GM12878 (cell line): ENCODE results near the gene MACROD2. TPM values are rescaled to one million over a fixed set of nuclear protein-coding genes. Genes with fewer than 3 reads are reported as not detected.

Source experiments
- ATAC-seq: fragments of 200-7000 bp; cut with Tn5 transposase; 3 replicates; pipeline ENCODE4 v1.9.1; 2020; ENCODE audit warnings: mild to moderate bottlenecking, moderate library complexity
- BruUV-seq: library from RNA; stranded (reverse); fragments of 400-500 nt; replicated peaks from 2 replicates; lab custom pipeline; 2021; lab: Mats Ljungman, UMichigan
- CTCF ChIA-PET: fragments of 300-600 bp; sonication (Branson Sonifier 250); formaldehyde crosslinking; extraction: SDS; loops from one replicate; lab custom pipeline; 2021; ENCODE audit warnings: inconsistent platforms; lab: Yijun Ruan, JAX
- POLR2A ChIA-PET: fragments of 350-600 bp; formaldehyde crosslinking; extraction: SDS; loops from one replicate; lab custom pipeline; 2021; ENCODE audit warnings: inconsistent platforms; lab: Charles Lee
- RAD21 ChIA-PET: fragments of 300-600 bp; sonication (Branson Sonifier 250); formaldehyde crosslinking; loops from one replicate; lab custom pipeline; 2023; ENCODE audit warnings: antibody characterized with exemption; ENCODE audit not compliant: unreplicated experiment; lab: Charles Lee
- SMC1A ChIA-PET: fragments of 300-600 bp; sonication (Branson Sonifier 250); formaldehyde crosslinking; loops from one replicate; lab custom pipeline; 2023; ENCODE audit not compliant: unreplicated experiment, uncharacterized antibody; lab: Charles Lee
- DNase-seq: peaks from one replicate; pipeline ENCODE4 v3.0.0-alpha.2; 2011; ENCODE audit warnings: low read depth, low spot score
- FAIRE-seq: peaks from 3 replicates; lab custom pipeline; 2011; peaks lifted over from hg19 to GRCh38; lab: Jason Lieb, UNC
- H2AFZ ChIP-seq: 2 replicates; pipeline ENCODE4 v1.6.0; 2011; ENCODE audit warnings: low read depth, low read length, control low read depth; ENCODE audit not compliant: control insufficient read depth
- H3K27ac ChIP-seq: 2 replicates; pipeline ENCODE4 v1.5.1; 2011; ENCODE audit warnings: control low read depth; ENCODE audit not compliant: control insufficient read depth, insufficient read depth
- H3K27me3 ChIP-seq, 2 experiments: replicated peaks in 1 of 2; 2 replicates each; pipeline versions ENCODE4 v1.6.0 to v1.6.1; 2011; ENCODE audit warnings: low read length in 1 of 2; ENCODE audit not compliant: control insufficient read depth in 2 of 2, insufficient read depth in 2 of 2
- H3K36me3 ChIP-seq, 2 experiments: 2 replicates each; pipeline ENCODE4 v1.5.1; 2011; ENCODE audit warnings: low read length in 1 of 2; ENCODE audit not compliant: control insufficient read depth in 2 of 2, insufficient read depth in 2 of 2
- H3K4me1 ChIP-seq: 2 replicates; pipeline ENCODE4 v1.6.1; 2011; ENCODE audit warnings: mild to moderate bottlenecking, low read length, moderate library complexity, mixed read lengths; ENCODE audit not compliant: control insufficient read depth, insufficient read depth
- H3K4me2 ChIP-seq: 2 replicates; pipeline ENCODE4 v1.6.0; 2011; ENCODE audit warnings: control low read depth; ENCODE audit not compliant: control insufficient read depth, insufficient read depth
- H3K4me3 ChIP-seq: fragments of 200-600 bp; sonication (generic); 2 replicates; pipeline ENCODE4 v1.5.1; 2016
- H3K79me2 ChIP-seq: 2 replicates; pipeline ENCODE4 v1.6.0; 2011; ENCODE audit warnings: low read length; ENCODE audit not compliant: control insufficient read depth, insufficient read depth
- H3K9ac ChIP-seq: 2 replicates; pipeline ENCODE4 v1.8.0; 2011; ENCODE audit warnings: low read length, control low read depth, mixed read lengths; ENCODE audit not compliant: control insufficient read depth, insufficient read depth
- H3K9me3 ChIP-seq: replicated peaks from 3 replicates; pipeline ENCODE4 v1.5.1; 2011; ENCODE audit warnings: mild to moderate bottlenecking, low read length; ENCODE audit not compliant: control insufficient read depth, insufficient read depth
- H4K20me1 ChIP-seq: 2 replicates; pipeline ENCODE4 v1.6.0; 2011; ENCODE audit not compliant: control insufficient read depth, insufficient read depth
- ATF7 ChIP-seq: fragments of 450-650 bp; IDR thresholded peaks from 2 replicates; pipeline ENCODE4 v1.6.1; 2016; ENCODE audit warnings: low read depth, mild to moderate bottlenecking
- BMI1 ChIP-seq: fragments of 450-650 bp; IDR thresholded peaks from 2 replicates; pipeline ENCODE4 v1.6.1; 2016; ENCODE audit warnings: mild to moderate bottlenecking, moderate library complexity, borderline replicate concordance
- CREB1 ChIP-seq: IDR thresholded peaks from 2 replicates; pipeline ENCODE4 v1.6.1; 2012; ENCODE audit warnings: low read depth, mild to moderate bottlenecking, inconsistent platforms
- CTCF ChIP-seq, 3 experiments: IDR thresholded peaks in 2 of 3; conservative IDR thresholded peaks in 1 of 3; 2 replicates each; pipeline ENCODE4 v1.5.1; 2011; ENCODE audit warnings: low read depth in 3 of 3, low read length in 3 of 3, mild to moderate bottlenecking in 3 of 3, control low read depth in 2 of 3, moderate library complexity in 2 of 3, inconsistent platforms in 1 of 3, mixed read lengths in 1 of 3; ENCODE audit not compliant: control insufficient read depth in 2 of 3, insufficient read depth in 1 of 3; ENCODE audit errors: extremely low read depth in 1 of 3
- IRF5 ChIP-seq: fragments of 450-650 bp; IDR thresholded peaks from 2 replicates; pipeline ENCODE4 v1.6.1; 2017; ENCODE audit warnings: borderline replicate concordance
- JUNB ChIP-seq: IDR thresholded peaks from 2 replicates; pipeline ENCODE4 v1.6.1; 2016; ENCODE audit warnings: antibody characterized with exemption, mild to moderate bottlenecking
- KLF5 ChIP-seq: fragments of 450-650 bp; IDR thresholded peaks from 2 replicates; pipeline ENCODE4 v1.6.1; 2014; ENCODE audit warnings: mild to moderate bottlenecking; ENCODE audit not compliant: partially characterized antibody
- MTA3 ChIP-seq: IDR thresholded peaks from 2 replicates; pipeline ENCODE4 v1.6.1; 2012; ENCODE audit warnings: low read length, inconsistent platforms, borderline replicate concordance
- RAD21 ChIP-seq: IDR thresholded peaks from 2 replicates; pipeline ENCODE4 v1.6.1; 2011; ENCODE audit warnings: mild to moderate bottlenecking, low read depth, low read length, moderate library complexity; ENCODE audit not compliant: insufficient read depth
- SKIL ChIP-seq: fragments of 450-650 bp; IDR thresholded peaks from 2 replicates; pipeline ENCODE4 v1.6.1; 2017; ENCODE audit warnings: mild to moderate bottlenecking, low read depth, inconsistent platforms; ENCODE audit not compliant: poor library complexity, severe bottlenecking
- SMC3 ChIP-seq: IDR thresholded peaks from 2 replicates; pipeline ENCODE4 v1.6.1; 2011; ENCODE audit warnings: low read length, improper control_type of control experiment, borderline replicate concordance
- SPI1 ChIP-seq: IDR thresholded peaks from 2 replicates; pipeline ENCODE4 v1.6.1; 2011; ENCODE audit warnings: low read depth, mild to moderate bottlenecking, low read length, moderate library complexity, borderline replicate concordance; ENCODE audit not compliant: insufficient read depth
- SREBF2 ChIP-seq: IDR thresholded peaks from 2 replicates; pipeline ENCODE4 v1.6.1; 2012; ENCODE audit warnings: mild to moderate bottlenecking, low read length
- TCF12 ChIP-seq: IDR thresholded peaks from 2 replicates; pipeline ENCODE4 v1.6.1; 2011; ENCODE audit warnings: low read depth, mild to moderate bottlenecking, low read length
- WRNIP1 ChIP-seq: IDR thresholded peaks from 2 replicates; pipeline ENCODE4 v1.6.1; 2011; ENCODE audit warnings: low read depth, low read length, improper control_type of control experiment, borderline replicate concordance
- ZNF384 ChIP-seq: IDR thresholded peaks from 2 replicates; pipeline ENCODE4 v1.6.1; 2012; ENCODE audit warnings: low read depth, mild to moderate bottlenecking, low read length, improper control_type of control experiment, borderline replicate concordance
- WGBS: methylation state at CpG from one replicate; pipeline ENCODE4 v1.1.6; 2016; ENCODE audit warnings: low lambda C conversion rate; ENCODE audit not compliant: insufficient replicate concordance, insufficient coverage; ENCODE audit errors: missing lambda C conversion rate; 5-methylcytosine and 5-hydroxymethylcytosine counted together
- in situ Hi-C: fragments of 300-500 bp; cut with MboI; formaldehyde crosslinking; loops from 9 replicates; pipeline ENCODE4 v1.14.3; 2018; ENCODE audit warnings: mixed read lengths
- intact Hi-C: fragments of 100-400 bp; cut with micrococcal nuclease; formaldehyde crosslinking; loops from one replicate; pipeline ENCODE4 v1.14.2; 2022; ENCODE audit not compliant: unreplicated experiment
- polyA plus RNA-seq, 11 experiments: library from polyadenylated mRNA; depleted of rRNA in 4 of 11; unstranded in 6 of 11; stranded (reverse) in 5 of 11; fragments of >200 nt; fragmentation: Nextera tagmentation in 4 of 11; fragmentation: Illumina TruSeq in 1 of 11; extraction: Ambion mirVana in 4 of 11; extraction: Trizol in 1 of 11; gene quantifications; 1 replicate in 1 of 11; 2 replicates in 10 of 11; pipeline versions ENCODE4 v1.2.1 to v1.2.3, GENCODE V29; 2011 to 2016; ENCODE audit warnings: inconsistent platforms in 2 of 11, missing spikeins in 2 of 11, low read depth in 1 of 11
- total RNA-seq, 4 experiments: library from RNA; depleted of rRNA in 3 of 4; stranded (reverse); fragments of >200 nt in 3 of 4; fragmentation: Illumina TruSeq in 1 of 4; extraction: Trizol in 1 of 4; gene quantifications; 2 replicates each; pipeline versions ENCODE4 v1.2.1 to v1.2.3, GENCODE V29; 2013 to 2021

The MACROD2 gene
- total and polyA plus RNA-seq, 10 of the 15 experiments (the other 5 are each of a cell fraction or from before 2014, with no cell fraction given), result 1.1 to 21.5 (median 2.2) TPM

- TF ChIP-seq IRF5, result no peak
- no peak for TF ChIP-seq CREB1
- no peak for TF ChIP-seq ATF7
- TF ChIP-seq MTA3, result no peak
- no peak for TF ChIP-seq JUNB
Measured at GRCh38 chr20:14051454-14051853, 56.1 kb downstream of the MACROD2 start (continued).

GRCh38 chr20:14055127-14055742 is 59.9 kb downstream of the MACROD2 start:
- ChIA-PET POLR2A (no interaction called here), CTCF (interaction anchor here (1.2 to 3.5 kb wide), 4 partner anchors 13 to 235 kb away, joined by 3 to 61 read pairs (median 6); no protein-coding TSS in a partner anchor), RAD21 (no interaction called here), SMC1A (interaction anchor here (1.3 to 3.6 kb wide), 2 partner anchors 231 to 236 kb away, joined by 4 to 23 read pairs; no protein-coding TSS in a partner anchor)
- no peak overlapping the region for H3K4me2 ChIP-seq
- peak; percentile 55 for ATAC-seq
- BruUV-seq, result no TSS peak
- no peaks in the 10 kb centered on the region for H3K4me1 ChIP-seq
- peak; percentile 57 for FAIRE-seq
- intact Hi-C loops, result loop anchor here (1.0 to 10.0 kb wide), 5 partner anchors 156 to 1130 kb away; no protein-coding TSS in a partner anchor
- DNase-seq, result no peak
- no peak overlapping the region for H3K27ac ChIP-seq
- no peaks in the 10 kb centered on the region for H3K36me3 ChIP-seq
- H3K4me3 ChIP-seq, result no peak overlapping the region
- H3K27me3 ChIP-seq, result no peaks in the 10 kb centered on the region
- no peaks in the 10 kb centered on the region for H4K20me1 ChIP-seq
- H2AFZ ChIP-seq, result no peak overlapping the region
- 1% methylated on average over 4 of the region's 4 CpGs for WGBS
- no peaks in the 10 kb centered on the region for H3K79me2 ChIP-seq
- H3K9ac ChIP-seq, result no peak overlapping the region
- no peaks in the 10 kb centered on the region for H3K9me3 ChIP-seq
- in situ Hi-C loops, result no loop called here
- TF ChIP-seq TCF12 (no peak), ZNF384 (0 out of 2 replicates have a peak, but pooled peaks have one; percentile 37), KLF5 (no peak), CTCF (IDR thresholded peaks at IDR 0.05 in 2 of 3, conservative IDR thresholded peaks at IDR 0.05 in 1 of 3; ENCODE audit: control insufficient read depth in 2 of 3, extremely low read depth in 1 of 3, insufficient read depth in 1 of 3, low read depth in 3 of 3, low read length in 3 of 3) (peak; percentile 47 to 71 (median 59)), WRNIP1 (no peak), SMC3 (peak; percentile 41; the same call in 1 of the 2 replicates), SPI1 (no peak), BMI1 (no peak), SREBF2 (no peak), SKIL (no peak), RAD21 (peak; percentile 77)
